ENCODE data around the gene ITPRIP. TPM values are rescaled to one million over a fixed set of nuclear protein-coding genes. Genes with fewer than 3 reads are reported as not detected.

Gene ITPRIP
- total RNA-seq, 4 donors from 2014 or later: 28.0 to 44.2 (median 29.4) TPM

GRCh38 chr10:104293011-104293410, 45.3 kb downstream of the ITPRIP start:
- Histone ChIP-seq H3K4me1 (peaks cover 5 to 6% of the 10 kb centered on the region in 2 donors), H3K27ac (no peak overlapping the region), H3K36me3 (no peaks in the 10 kb centered on the region), H3K9me3 (no peaks in the 10 kb centered on the region), H3K27me3 (no peaks in the 10 kb centered on the region), H3K4me3 (replicated peaks in 1 of 3) (no peak overlapping the region)
- TF ChIP-seq POLR2A (IDR thresholded peaks at IDR 0.05) (no peak), CTCF (IDR thresholded peaks at IDR 0.05) (no peak)
- WGBS, 2 donors: 60 to 64% methylated on average over 2 of the region's 2 CpGs
- intact Hi-C loops (cut with DNase I): no loop called here
- no peak for DNase-seq

GRCh38 chr10:104291439-104291951, 46.8 kb downstream of the ITPRIP start:
- Histone ChIP-seq H3K4me1 (peaks cover 5 to 6% of the 10 kb centered on the region in 2 donors), H3K9me3 (no peaks in the 10 kb centered on the region), H3K27me3 (no peaks in the 10 kb centered on the region), H3K4me3 (replicated peaks in 1 of 3) (no peak overlapping the region), H3K36me3 (no peaks in the 10 kb centered on the region), H3K27ac (no peak overlapping the region)
- peak; percentile 88 to 91 for DNase-seq
- TF ChIP-seq POLR2A (IDR thresholded peaks at IDR 0.05): no peak
- peak; percentile 99 to 100 (median 100) for TF ChIP-seq CTCF (IDR thresholded peaks at IDR 0.05)
- 3% methylated on average over 25 to 26 of the region's 26 CpGs for WGBS, 2 donors
- intact Hi-C loops (cut with DNase I): loop anchor here (2.0 kb wide), 1 partner anchor 59 kb away; no protein-coding TSS in a partner anchor

GRCh38 chr10:104288355-104288754, 49.9 kb downstream of the ITPRIP start:
- TF ChIP-seq POLR2A (IDR thresholded peaks at IDR 0.05) (no peak), CTCF (IDR thresholded peaks at IDR 0.05) (no peak)
- H3K27me3 ChIP-seq: no peaks in the 10 kb centered on the region
- H3K4me3 ChIP-seq (replicated peaks in 1 of 3): no peak overlapping the region
- H3K9me3 ChIP-seq: no peaks in the 10 kb centered on the region
- peaks cover 5 to 6% of the 10 kb centered on the region in 2 donors for H3K4me1 ChIP-seq
- no peak for DNase-seq
- no peak overlapping the region for H3K27ac ChIP-seq
- intact Hi-C loops (cut with DNase I): no loop called here
- 82 to 88% methylated on average over 1 of the region's 1 CpG for WGBS, 2 donors
- H3K36me3 ChIP-seq: no peaks in the 10 kb centered on the region

DNA sequence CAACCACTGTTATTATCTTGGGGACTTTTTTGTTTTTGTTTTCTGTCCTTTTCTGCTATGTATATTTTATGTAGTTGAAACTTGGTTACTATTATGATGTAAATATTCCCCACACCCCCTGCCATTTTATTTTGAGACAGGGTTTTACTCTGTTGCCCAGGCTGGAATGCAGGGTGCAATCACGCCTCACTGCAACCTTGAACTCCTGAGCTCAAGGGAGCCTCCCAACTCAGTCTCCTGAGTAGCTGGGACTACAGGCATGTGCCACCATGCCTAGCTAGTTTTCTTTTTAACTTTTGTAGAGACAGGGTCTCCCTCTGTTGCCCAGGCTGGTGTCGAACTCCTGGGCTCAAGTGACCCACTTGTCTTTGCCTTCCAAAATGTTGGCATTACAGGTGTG, 51.3 kb downstream of the ITPRIP start:
- intact Hi-C loops (cut with DNase I): no loop called here
- WGBS, 2 donors: 81 to 89% methylated on average over 2 of the region's 2 CpGs

More for the DNA sequence above, 51.3 kb downstream of the ITPRIP start:
- no peak for DNase-seq
- Histone ChIP-seq H3K36me3 (no peaks in the 10 kb centered on the region), H3K4me1 (peaks cover 5 to 6% of the 10 kb centered on the region in 2 donors), H3K27me3 (no peaks in the 10 kb centered on the region), H3K9me3 (no peaks in the 10 kb centered on the region), H3K27ac (no peak overlapping the region), H3K4me3 (replicated peaks in 1 of 3) (no peak overlapping the region)
- TF ChIP-seq POLR2A (IDR thresholded peaks at IDR 0.05) (no peak), CTCF (IDR thresholded peaks at IDR 0.05) (no peak)
